Measurements from ENCODE around the gene ZNF813. TPM values are rescaled to one million over a fixed set of nuclear protein-coding genes. Genes with fewer than 3 reads are reported as not detected.
"Not testable (repeated sequence)": the region's sequence is repeated elsewhere in the genome, so short reads cannot be mapped to it uniquely, and the experiment has no call there.

Gene ZNF813
- total RNA-seq (2014; rRNA removed; shearing (Covaris generic)): 7.3 and 9.2 TPM in 2 replicates

- H3K27ac ChIP-seq: peak within 1 kb of the TSS; percentile 84
- no peaks in the 10 kb centered on the region for H3K27me3 ChIP-seq
- peak within 1 kb of the TSS; percentile 98 for H3K4me3 ChIP-seq
- no peaks in the 10 kb centered on the region for H3K36me3 ChIP-seq
- peak; percentile 94 for DNase-seq
- no peaks in the 10 kb centered on the region for H3K4me1 ChIP-seq
- no peaks in the 10 kb centered on the region for H3K9me3 ChIP-seq (replicated peaks)
Measured at GRCh38 chr19:53467485-53468262, at the start of gene ZNF813. Gene ZNF813, plus strand, starts transcription at chr19:53467733. Its CDS starts 16,090 bp downstream, at chr19:53483823.

- not testable (repeated sequence) for H3K9me3 ChIP-seq (replicated peaks); H3K27ac ChIP-seq; H3K27me3 ChIP-seq; H3K36me3 ChIP-seq; H3K4me1 ChIP-seq; H3K4me3 ChIP-seq
- DNase-seq: peak; percentile 10 to 34
Measured at GRCh38 chr19:53420520-53421315, 46.8 kb upstream of the ZNF813 start.

GRCh38 chr19:53422551-53422950 lies 45.0 kb upstream of the ZNF813 start:
- Histone ChIP-seq H3K27ac (no peak overlapping the region), H3K4me3 (no peak overlapping the region), H3K36me3 (no peaks in the 10 kb centered on the region), H3K27me3 (no peaks in the 10 kb centered on the region), H3K9me3 (replicated peaks) (no peaks in the 10 kb centered on the region), H3K4me1 (no peaks in the 10 kb centered on the region)
- no peak for DNase-seq

GRCh38 chr19:53423074-53423473 lies 44.5 kb upstream of the ZNF813 start:
- H3K4me1 ChIP-seq: not testable (repeated sequence)

GRCh38 chr19:53423680-53424079 lies 43.9 kb upstream of the ZNF813 start:
- not testable (repeated sequence) for H3K27ac ChIP-seq; H3K4me3 ChIP-seq; H3K27me3 ChIP-seq; H3K9me3 ChIP-seq (replicated peaks); H3K36me3 ChIP-seq; H3K4me1 ChIP-seq
- peak; percentile 16 to 34 for DNase-seq

More at GRCh38 chr19:53423074-53423473, 44.5 kb upstream of the ZNF813 start:
- not testable (repeated sequence) for H3K36me3 ChIP-seq; H3K4me3 ChIP-seq; H3K27me3 ChIP-seq; H3K9me3 ChIP-seq (replicated peaks); H3K27ac ChIP-seq; DNase-seq

GRCh38 chr19:53424968-53425597 lies 42.5 kb upstream of the ZNF813 start:
- peak; percentile 71 to 84 for DNase-seq

GRCh38 chr19:53431399-53432087 lies 36.0 kb upstream of the ZNF813 start, which contains the start of gene ZNF761:
Gene ZNF761, plus strand, starts transcription at chr19:53431984. Its CDS starts 15,285 bp downstream, at chr19:53447269.
- peak; percentile 95 to 96 for DNase-seq

More at GRCh38 chr19:53424968-53425597, 42.5 kb upstream of the ZNF813 start:
- H3K4me1 ChIP-seq: no peaks in the 10 kb centered on the region
- no peak overlapping the region for H3K27ac ChIP-seq
- H3K4me3 ChIP-seq: no peak overlapping the region
- H3K9me3 ChIP-seq (replicated peaks): no peaks in the 10 kb centered on the region
- H3K36me3 ChIP-seq: no peaks in the 10 kb centered on the region
- H3K27me3 ChIP-seq: no peaks in the 10 kb centered on the region

GRCh38 chr19:53432088-53432661 lies 35.4 kb upstream of the ZNF813 start:
- no peaks in the 10 kb centered on the region for H3K27me3 ChIP-seq
- DNase-seq: peak; percentile 26 to 32
- H3K4me1 ChIP-seq: no peaks in the 10 kb centered on the region
- H3K36me3 ChIP-seq: peaks cover 7% of the 10 kb centered on the region; the same call in 1 of the 2 replicates
- peak overlapping the region; percentile 80 for H3K4me3 ChIP-seq
- H3K9me3 ChIP-seq (replicated peaks): no peaks in the 10 kb centered on the region
- peak overlapping the region; percentile 61 for H3K27ac ChIP-seq

More at GRCh38 chr19:53431399-53432087, 36.0 kb upstream of the ZNF813 start, which contains the start of gene ZNF761:
- Histone ChIP-seq H3K27ac (peak within 1 kb of the TSS; percentile 61), H3K4me1 (no peaks in the 10 kb centered on the region), H3K27me3 (no peaks in the 10 kb centered on the region), H3K9me3 (replicated peaks) (no peaks in the 10 kb centered on the region), H3K4me3 (peak within 1 kb of the TSS; percentile 80), H3K36me3 (peaks cover 7% of the 10 kb centered on the region; the same call in 1 of the 2 replicates)

- not testable (repeated sequence) for H3K4me1 ChIP-seq; H3K4me3 ChIP-seq; H3K9me3 ChIP-seq (replicated peaks); DNase-seq; H3K27ac ChIP-seq; H3K27me3 ChIP-seq
- H3K36me3 ChIP-seq: peaks cover 41% of the 10 kb centered on the region
Measured at GRCh38 chr19:53443809-53444208, 23.7 kb upstream of the ZNF813 start.

GRCh38 chr19:53447196-53447595 lies 20.3 kb upstream of the ZNF813 start:
- H3K9me3 ChIP-seq (replicated peaks); DNase-seq; H3K27me3 ChIP-seq; H3K27ac ChIP-seq; H3K4me3 ChIP-seq; H3K4me1 ChIP-seq: not testable (repeated sequence)
- peaks cover 46% of the 10 kb centered on the region for H3K36me3 ChIP-seq

- H3K36me3 ChIP-seq: peaks cover 52% of the 10 kb centered on the region
- no peak overlapping the region for H3K4me3 ChIP-seq
- H3K9me3 ChIP-seq (replicated peaks): peaks cover 22% of the 10 kb centered on the region
- DNase-seq: no peak
- no peaks in the 10 kb centered on the region for H3K4me1 ChIP-seq
- no peak overlapping the region for H3K27ac ChIP-seq
- H3K27me3 ChIP-seq: no peaks in the 10 kb centered on the region
Measured at GRCh38 chr19:53455828-53456227, 11.7 kb upstream of the ZNF813 start.

- not testable (repeated sequence) for H3K4me1 ChIP-seq, H3K27me3 ChIP-seq, H3K27ac ChIP-seq, H3K4me3 ChIP-seq, DNase-seq
- H3K9me3 ChIP-seq (replicated peaks): peaks cover 12% of the 10 kb centered on the region
- peaks cover 16% of the 10 kb centered on the region for H3K36me3 ChIP-seq
Measured at GRCh38 chr19:53460131-53460721, 7.3 kb upstream of the ZNF813 start.

GRCh38 chr19:53461866-53462265 lies 5.7 kb upstream of the ZNF813 start:
- Histone ChIP-seq H3K27me3 (no peaks in the 10 kb centered on the region), H3K36me3 (peaks cover 5% of the 10 kb centered on the region; the same call in 1 of the 2 replicates), H3K4me3 (no peak overlapping the region), H3K4me1 (no peaks in the 10 kb centered on the region), H3K27ac (no peak overlapping the region), H3K9me3 (replicated peaks) (peaks cover 2% of the 10 kb centered on the region)
- DNase-seq: no peak
